Measurements from ENCODE around the gene ZNF525. TPM values are rescaled to one million over a fixed set of nuclear protein-coding genes. Genes with fewer than 3 reads are reported as not detected.

Gene ZNF525
- total RNA-seq, 1 experiment from 2014 or later: 9.2 TPM

DNA sequence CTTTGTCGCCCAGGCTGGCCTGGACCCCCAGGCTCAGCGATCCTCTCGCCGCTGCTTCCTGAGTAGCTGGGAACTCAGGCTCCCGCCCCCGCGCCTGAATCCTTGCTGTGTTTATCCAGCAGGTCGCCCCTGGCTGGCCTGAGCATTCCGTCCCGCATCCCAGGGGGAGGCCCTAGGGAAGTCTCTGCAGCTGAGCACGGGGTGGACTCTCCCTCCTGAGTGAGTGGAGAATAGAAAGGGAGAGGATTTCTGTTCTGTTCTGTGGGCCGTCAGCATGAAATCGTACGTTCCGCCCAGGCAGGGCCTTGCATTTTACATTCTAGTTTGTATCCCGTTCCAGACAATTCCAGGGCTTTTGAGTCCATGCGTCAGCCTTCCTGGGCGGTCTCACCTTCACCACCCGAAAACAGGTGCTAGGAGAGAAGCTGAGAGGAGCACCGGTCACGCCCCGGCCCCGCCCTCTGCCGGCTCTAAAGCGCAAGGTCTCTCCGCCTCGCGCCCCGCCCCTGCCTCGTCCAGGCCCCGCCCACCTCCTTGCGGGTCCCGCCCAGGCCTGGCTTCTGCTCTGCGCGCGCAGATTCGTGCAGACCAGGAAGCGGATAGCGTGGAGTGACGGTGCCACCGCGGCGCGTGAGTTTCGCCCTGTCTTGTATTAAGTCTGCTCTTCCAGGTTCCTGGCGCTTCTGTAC lies 66.0 kb downstream of the ZNF525 start, which contains the start of gene ZNF761:
Gene ZNF761 (plus strand): TSS at position 586 of the 689 bp plus-strand sequence. CDS start 15,285 bp downstream, outside the sequence.
- POLR2A ChIA-PET (ENCODE audit: low non-redundant PET): no interaction called here
- H3K27me3 ChIP-seq (replicated peaks; ENCODE audit: insufficient read depth, low read depth, low read length, poor library complexity): no peaks in the 10 kb centered on the region
- DNase-seq (ENCODE audit: low spot score): peak; percentile 92
- peak within 1 kb of the TSS; percentile 83 for H3K27ac ChIP-seq (ENCODE audit: low read depth, low read length, poor library complexity, severe bottlenecking)
- BruUV-seq (replicated peaks): no TSS peak
- peak within 1 kb of the TSS; percentile 91 for H3K4me3 ChIP-seq (ENCODE audit: low read depth, low read length, poor library complexity, severe bottlenecking)
- H3K36me3 ChIP-seq (ENCODE audit: insufficient read depth, low read length, poor library complexity, severe bottlenecking): peaks cover 17% of the 10 kb centered on the region
- no peaks in the 10 kb centered on the region for H3K9me3 ChIP-seq (ENCODE audit: low read depth, low read length, poor library complexity, severe bottlenecking)
- no peak for TF ChIP-seq EZH2 (IDR thresholded peaks at IDR 0.05; ENCODE audit: borderline replicate concordance, low read depth, low read length, poor library complexity, severe bottlenecking)
- TF ChIP-seq, protein P1, sequence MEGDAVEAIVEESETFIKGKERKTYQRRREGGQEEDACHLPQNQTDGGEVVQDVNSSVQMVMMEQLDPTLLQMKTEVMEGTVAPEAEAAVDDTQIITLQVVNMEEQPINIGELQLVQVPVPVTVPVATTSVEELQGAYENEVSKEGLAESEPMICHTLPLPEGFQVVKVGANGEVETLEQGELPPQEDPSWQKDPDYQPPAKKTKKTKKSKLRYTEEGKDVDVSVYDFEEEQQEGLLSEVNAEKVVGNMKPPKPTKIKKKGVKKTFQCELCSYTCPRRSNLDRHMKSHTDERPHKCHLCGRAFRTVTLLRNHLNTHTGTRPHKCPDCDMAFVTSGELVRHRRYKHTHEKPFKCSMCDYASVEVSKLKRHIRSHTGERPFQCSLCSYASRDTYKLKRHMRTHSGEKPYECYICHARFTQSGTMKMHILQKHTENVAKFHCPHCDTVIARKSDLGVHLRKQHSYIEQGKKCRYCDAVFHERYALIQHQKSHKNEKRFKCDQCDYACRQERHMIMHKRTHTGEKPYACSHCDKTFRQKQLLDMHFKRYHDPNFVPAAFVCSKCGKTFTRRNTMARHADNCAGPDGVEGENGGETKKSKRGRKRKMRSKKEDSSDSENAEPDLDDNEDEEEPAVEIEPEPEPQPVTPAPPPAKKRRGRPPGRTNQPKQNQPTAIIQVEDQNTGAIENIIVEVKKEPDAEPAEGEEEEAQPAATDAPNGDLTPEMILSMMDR (conservative IDR thresholded peaks at IDR 0.05; ENCODE audit: low read depth, low read length): 0 out of 2 replicates have a peak, but pooled peaks have one; percentile 27
- CTCF ChIA-PET: no interaction called here
- H3K4me1 ChIP-seq (ENCODE audit: insufficient read depth, low read length, poor library complexity, severe bottlenecking): no peaks in the 10 kb centered on the region
- intact Hi-C loops (cut with micrococcal nuclease; ENCODE audit: unreplicated experiment): no loop called here

DNA sequence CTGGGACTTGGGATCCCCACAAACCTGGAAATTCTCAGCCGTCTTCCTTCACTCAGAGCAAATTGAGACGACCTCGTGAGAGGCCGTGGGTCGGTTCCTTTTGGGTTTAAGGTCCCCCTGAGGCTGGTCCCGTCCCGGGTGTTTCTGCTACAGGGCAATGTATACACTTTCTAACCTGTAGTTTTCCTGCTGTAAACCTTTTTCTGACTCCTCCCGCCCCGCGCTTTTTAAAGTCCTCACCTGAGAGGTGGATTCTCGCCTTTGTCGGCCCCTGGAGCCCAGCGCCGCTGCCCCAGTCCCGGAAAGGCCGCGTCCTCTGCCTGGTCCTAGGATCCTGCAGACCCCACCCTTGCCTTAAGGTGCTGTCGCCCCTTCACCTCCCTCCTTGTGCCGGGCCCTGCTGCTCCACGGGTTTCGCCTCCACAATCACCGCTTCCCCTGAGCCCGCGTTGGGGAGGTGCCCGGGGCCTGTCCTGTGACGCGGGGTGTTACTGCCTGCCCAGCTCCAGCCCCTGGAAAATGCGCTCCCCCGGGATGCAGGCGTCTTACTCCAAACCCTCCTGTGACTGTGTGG lies 66.7 kb downstream of the ZNF525 start:
- TSS peak; percentile 25 for BruUV-seq (replicated peaks)
- CTCF ChIA-PET: no interaction called here
- POLR2A ChIA-PET (ENCODE audit: low non-redundant PET): no interaction called here
- peak; percentile 4 for DNase-seq (ENCODE audit: low spot score)
- no peaks in the 10 kb centered on the region for H3K4me1 ChIP-seq (ENCODE audit: insufficient read depth, low read length, poor library complexity, severe bottlenecking)
- peaks cover 18% of the 10 kb centered on the region for H3K36me3 ChIP-seq (ENCODE audit: insufficient read depth, low read length, poor library complexity, severe bottlenecking)
- intact Hi-C loops (cut with micrococcal nuclease; ENCODE audit: unreplicated experiment): no loop called here
- H3K27ac ChIP-seq (ENCODE audit: low read depth, low read length, poor library complexity, severe bottlenecking): peak overlapping the region; percentile 83
- H3K9me3 ChIP-seq (ENCODE audit: low read depth, low read length, poor library complexity, severe bottlenecking): no peaks in the 10 kb centered on the region
- no peak for TF ChIP-seq EZH2 (IDR thresholded peaks at IDR 0.05; ENCODE audit: borderline replicate concordance, low read depth, low read length, poor library complexity, severe bottlenecking)
- TF ChIP-seq, protein P1 (conservative IDR thresholded peaks at IDR 0.05; ENCODE audit: low read depth, low read length): no peak
- peak overlapping the region; percentile 91 for H3K4me3 ChIP-seq (ENCODE audit: low read depth, low read length, poor library complexity, severe bottlenecking)
- H3K27me3 ChIP-seq (replicated peaks; ENCODE audit: insufficient read depth, low read depth, low read length, poor library complexity): no peaks in the 10 kb centered on the region

Other genes starting within 250 kb of the ZNF525 start
- gene ZNF415, start 232.8 kb upstream of the ZNF525 start, total RNA-seq (2021): 1.7 TPM in 2 replicates
- 1.8 and 4.6 TPM in 2 replicates for gene ZNF347, start 206.7 kb upstream of the ZNF525 start, total RNA-seq (2021)
- gene ZNF665, start 172.3 kb upstream of the ZNF525 start, total RNA-seq (2021): 1.2 and 1.5 TPM in 2 replicates
- gene ZNF677, start 110.8 kb upstream of the ZNF525 start, total RNA-seq (2021): 5.4 and 6.1 TPM in 2 replicates
- gene VN1R2, start 107.4 kb upstream of the ZNF525 start, total RNA-seq (2021): not detected in 2 replicates
- not detected in 2 replicates for gene VN1R4, start 98.0 kb upstream of the ZNF525 start, total RNA-seq (2021)
- gene ZNF845, start 32.0 kb upstream of the ZNF525 start, total RNA-seq (2021): 7.7 and 8.6 TPM in 2 replicates
- 7.3 and 10.4 TPM in 2 replicates for gene ZNF765, start 29.4 kb downstream of the ZNF525 start, total RNA-seq (2021)
- gene ZNF761, start 66.3 kb downstream of the ZNF525 start, total RNA-seq (2021): 12.0 and 13.1 TPM in 2 replicates
- 5.6 and 8.0 TPM in 2 replicates for gene ZNF813, start 102.0 kb downstream of the ZNF525 start, total RNA-seq (2021)
- 25.8 and 29.8 TPM in 2 replicates for gene ZNF331, start 172.4 kb downstream of the ZNF525 start, total RNA-seq (2021)